ENCODE results near the gene RELN. TPM values are rescaled to one million over a fixed set of nuclear protein-coding genes. Genes with fewer than 3 reads are reported as not detected.

The RELN gene
- polyA plus RNA-seq, 1 experiment = 4.3 TPM

DNA sequence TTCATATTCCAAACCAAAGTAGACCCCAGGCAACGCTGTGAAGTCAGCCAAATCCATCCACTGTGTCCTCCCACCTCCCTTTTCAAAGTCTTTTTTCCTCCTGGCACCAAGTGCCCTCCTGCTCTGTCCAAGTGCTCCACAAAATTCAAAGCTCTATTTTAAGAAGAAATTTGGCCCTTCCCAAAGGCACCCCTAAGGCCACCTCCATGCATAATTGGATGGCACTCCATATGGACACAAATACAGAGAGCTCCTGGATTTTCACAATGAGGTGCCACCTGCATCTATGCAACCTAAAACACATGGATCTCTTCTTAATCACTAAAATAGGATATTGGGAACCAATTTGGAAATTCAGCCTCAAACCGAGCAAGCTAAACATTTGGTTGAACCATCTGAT, 121.6 kb downstream of the RELN start:
- Histone ChIP-seq H3K4me3 (ENCODE audit: low read depth, low read length) (no peak overlapping the region), H3K27me3 (ENCODE audit: control insufficient read depth, insufficient read depth, low read length) (no peaks in the 10 kb centered on the region), H3K36me3 (ENCODE audit: control insufficient read depth, insufficient read depth, low read length) (no peaks in the 10 kb centered on the region)
- TF ChIP-seq, protein P1, sequence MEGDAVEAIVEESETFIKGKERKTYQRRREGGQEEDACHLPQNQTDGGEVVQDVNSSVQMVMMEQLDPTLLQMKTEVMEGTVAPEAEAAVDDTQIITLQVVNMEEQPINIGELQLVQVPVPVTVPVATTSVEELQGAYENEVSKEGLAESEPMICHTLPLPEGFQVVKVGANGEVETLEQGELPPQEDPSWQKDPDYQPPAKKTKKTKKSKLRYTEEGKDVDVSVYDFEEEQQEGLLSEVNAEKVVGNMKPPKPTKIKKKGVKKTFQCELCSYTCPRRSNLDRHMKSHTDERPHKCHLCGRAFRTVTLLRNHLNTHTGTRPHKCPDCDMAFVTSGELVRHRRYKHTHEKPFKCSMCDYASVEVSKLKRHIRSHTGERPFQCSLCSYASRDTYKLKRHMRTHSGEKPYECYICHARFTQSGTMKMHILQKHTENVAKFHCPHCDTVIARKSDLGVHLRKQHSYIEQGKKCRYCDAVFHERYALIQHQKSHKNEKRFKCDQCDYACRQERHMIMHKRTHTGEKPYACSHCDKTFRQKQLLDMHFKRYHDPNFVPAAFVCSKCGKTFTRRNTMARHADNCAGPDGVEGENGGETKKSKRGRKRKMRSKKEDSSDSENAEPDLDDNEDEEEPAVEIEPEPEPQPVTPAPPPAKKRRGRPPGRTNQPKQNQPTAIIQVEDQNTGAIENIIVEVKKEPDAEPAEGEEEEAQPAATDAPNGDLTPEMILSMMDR (IDR thresholded peaks at IDR 0.05; ENCODE audit: insufficient read depth, low read depth, low read length) = no peak
- ChIA-PET POLR2A (no interaction called here), CTCF (interaction anchor here (0.6 to 0.7 kb wide), 2 partner anchors 12 to 178 kb away, joined by 4 read pairs; no protein-coding TSS in a partner anchor)
- DNase-seq (ENCODE audit: low read depth) = no peak

DNA sequence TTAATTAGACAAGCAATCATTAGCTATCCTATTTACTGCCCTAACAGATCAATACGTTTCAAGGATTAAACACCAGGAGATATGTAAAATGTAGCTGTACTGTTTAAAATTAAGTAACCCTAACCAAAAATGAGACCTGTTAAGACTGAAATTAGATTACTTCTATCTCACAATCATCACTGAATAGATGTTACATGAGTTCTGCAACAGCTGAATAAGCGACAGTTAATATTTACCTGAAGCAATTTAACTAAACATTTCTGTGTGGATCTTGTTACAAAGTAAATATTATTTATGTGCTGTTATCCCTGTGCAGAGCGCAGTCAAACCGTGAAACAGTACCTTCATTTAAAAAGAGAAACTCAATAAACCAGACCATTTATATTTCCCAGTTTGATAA, 122.5 kb downstream of the RELN start:
- ChIA-PET CTCF (interaction anchor here (0.5 to 1.1 kb wide), 2 partner anchors 11 to 292 kb away, joined by 3 to 4 read pairs; no protein-coding TSS in a partner anchor), POLR2A (no interaction called here)
- TF ChIP-seq, protein P1 (IDR thresholded peaks at IDR 0.05; ENCODE audit: insufficient read depth, low read depth, low read length) = no peak

DNA sequence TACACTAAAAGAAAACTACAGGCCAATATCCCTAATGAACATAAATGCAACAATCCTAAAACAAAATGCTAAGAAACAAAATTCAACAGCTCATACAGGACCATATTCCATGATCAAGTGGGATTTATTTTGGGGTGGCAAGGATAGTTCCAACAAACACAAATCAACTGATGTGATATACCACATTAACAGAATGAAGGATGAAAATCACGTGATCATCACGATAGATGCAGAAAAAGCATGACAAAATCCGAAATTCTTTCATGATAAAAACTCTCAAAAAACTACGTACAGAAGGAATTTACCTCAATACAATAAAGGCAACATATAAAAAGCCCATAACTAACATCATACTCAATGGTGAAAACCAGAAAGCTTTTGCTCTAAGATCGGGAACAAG, 124.0 kb downstream of the RELN start:
- TF ChIP-seq, protein P1 (IDR thresholded peaks at IDR 0.05; ENCODE audit: insufficient read depth, low read depth, low read length) = no peak
- Histone ChIP-seq H3K27me3 (ENCODE audit: control insufficient read depth, insufficient read depth, low read length) (no peaks in the 10 kb centered on the region), H3K4me3 (ENCODE audit: low read depth, low read length) (no peak overlapping the region), H3K36me3 (ENCODE audit: control insufficient read depth, insufficient read depth, low read length) (no peaks in the 10 kb centered on the region)
- ChIA-PET POLR2A (no interaction called here), CTCF (no interaction called here)
- DNase-seq (ENCODE audit: low read depth) = no peak

More for the DNA sequence above, 122.5 kb downstream of the RELN start:
- DNase-seq (ENCODE audit: low read depth) = no peak
- no peak overlapping the region for H3K4me3 ChIP-seq (ENCODE audit: low read depth, low read length)
- H3K36me3 ChIP-seq (ENCODE audit: control insufficient read depth, insufficient read depth, low read length) = no peaks in the 10 kb centered on the region
- H3K27me3 ChIP-seq (ENCODE audit: control insufficient read depth, insufficient read depth, low read length) = no peaks in the 10 kb centered on the region

DNA sequence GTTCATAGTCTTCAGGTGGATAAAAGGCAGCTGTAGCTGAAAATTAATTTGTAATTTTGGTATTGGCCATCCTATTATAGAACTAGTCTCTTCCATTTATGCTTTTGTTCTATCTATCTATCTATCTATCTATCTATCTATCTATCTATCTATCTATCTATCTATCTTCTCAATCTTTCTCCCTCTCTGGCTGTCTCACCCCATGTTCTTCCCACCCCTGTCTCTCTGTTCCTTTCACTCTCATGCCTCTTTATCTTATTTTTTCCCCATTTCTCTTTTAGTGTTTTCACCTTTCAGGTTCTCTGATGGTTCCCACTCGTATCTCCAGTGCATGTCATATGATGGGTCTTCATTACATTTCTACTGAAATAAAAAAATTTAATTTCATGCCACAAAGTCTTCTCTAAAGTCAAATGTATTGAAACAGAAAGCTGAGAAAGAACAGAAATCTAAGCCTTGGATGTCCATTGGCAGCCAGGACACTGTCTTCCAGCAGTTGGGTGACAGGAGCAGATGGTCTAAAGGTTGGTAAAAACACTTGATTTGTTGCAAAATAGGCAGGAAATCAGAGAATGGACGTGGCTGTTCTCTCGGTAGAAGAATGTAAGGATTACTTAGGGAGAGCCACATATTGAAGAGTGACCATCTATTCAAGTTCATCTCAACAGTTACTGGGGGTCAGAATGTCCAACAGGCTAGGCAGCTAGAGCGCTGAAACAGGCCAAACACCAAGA, 127.0 kb downstream of the RELN start:
- no peaks in the 10 kb centered on the region for H3K27me3 ChIP-seq (ENCODE audit: control insufficient read depth, insufficient read depth, low read length)
- no peaks in the 10 kb centered on the region for H3K36me3 ChIP-seq (ENCODE audit: control insufficient read depth, insufficient read depth, low read length)
- ChIA-PET POLR2A (no interaction called here), CTCF (interaction anchor here (0.8 kb wide), 1 partner anchor 14 kb away, joined by 3 read pairs; no protein-coding TSS in a partner anchor)
- DNase-seq (ENCODE audit: low read depth) = no peak
- no peak overlapping the region for H3K4me3 ChIP-seq (ENCODE audit: low read depth, low read length)
- TF ChIP-seq, protein P1 (IDR thresholded peaks at IDR 0.05; ENCODE audit: insufficient read depth, low read depth, low read length) = no peak

DNA sequence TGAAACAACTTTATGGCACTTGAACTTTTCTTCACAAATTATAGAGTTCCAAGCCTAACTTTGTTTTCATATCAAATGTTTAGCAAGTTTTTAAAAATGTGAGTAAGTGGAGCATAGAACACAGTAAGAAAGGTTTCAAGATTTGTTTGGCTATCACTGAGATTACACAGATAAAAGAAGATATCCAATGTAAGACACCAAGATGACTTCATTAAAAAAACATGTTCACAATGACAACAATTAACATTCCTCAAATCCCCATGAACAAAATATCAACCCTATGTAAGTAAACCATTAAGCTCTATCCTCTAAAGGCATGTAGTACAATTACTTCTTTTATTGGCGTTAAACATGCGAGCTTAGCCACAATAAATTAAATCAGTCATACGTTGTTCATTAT, 129.7 kb downstream of the RELN start:
- POLR2A ChIA-PET = no interaction called here
- Histone ChIP-seq H3K27me3 (ENCODE audit: control insufficient read depth, insufficient read depth, low read length) (no peaks in the 10 kb centered on the region), H3K4me3 (ENCODE audit: low read depth, low read length) (no peak overlapping the region), H3K36me3 (ENCODE audit: control insufficient read depth, insufficient read depth, low read length) (no peaks in the 10 kb centered on the region)
- TF ChIP-seq, protein P1 (IDR thresholded peaks at IDR 0.05; ENCODE audit: insufficient read depth, low read depth, low read length) = no peak
- CTCF ChIA-PET = no interaction called here
- DNase-seq (ENCODE audit: low read depth) = no peak

Measured in BJ (cell line).